Measurements from ENCODE around the gene TGM3. TPM values are rescaled to one million over a fixed set of nuclear protein-coding genes. Genes with fewer than 3 reads are reported as not detected.
"Not testable (repeated sequence)": the region's sequence is repeated elsewhere in the genome, so short reads cannot be mapped to it uniquely, and the experiment has no call there.

The TGM3 gene
- under 1 TPM in 10 of 12 donors, not detected in 2; 0.07 to 0.80 (median 0.21) TPM for polyA plus RNA-seq (ENCODE audit: insufficient read length in 12 of 12)
- long read RNA-seq, donor 1: 0 reads
- long read RNA-seq, donor 2: 0 reads
- long read RNA-seq, donor 3: 0 reads
- long read RNA-seq, donor 4: 0 reads
- long read RNA-seq, donor 5: 0 reads
- long read RNA-seq, donor 6: 0 reads
- long read RNA-seq, donor 7: 0 reads
- long read RNA-seq, donor 8: 0 reads
- long read RNA-seq, donor 9: 0 reads
- long read RNA-seq, donor 10: 0 reads
- long read RNA-seq, donor 11: 0 reads

GRCh38 chr20:2295886-2296515, at the start of gene TGM3:
Gene TGM3 (plus strand): TSS chr20:2296001. CDS start chr20:2296064, 63 bp downstream.
- DNase-seq: no peak

GRCh38 chr20:2246069-2246491, 49.7 kb upstream of the TGM3 start:
- no peak for DNase-seq

- no peak for DNase-seq
These were observed 47.0 kb upstream of the TGM3 start for GRCh38 chr20:2248837-2249236.

GRCh38 chr20:2249935-2250334, 45.9 kb upstream of the TGM3 start:
- no peak for DNase-seq

GRCh38 chr20:2252419-2252997, 43.3 kb upstream of the TGM3 start:
- no peak for DNase-seq

- no peak for DNase-seq
These were observed 42.5 kb upstream of the TGM3 start for GRCh38 chr20:2253256-2253655.

GRCh38 chr20:2254333-2254732, 41.5 kb upstream of the TGM3 start:
- no peak for DNase-seq

- no peak for DNase-seq
These were observed 39.8 kb upstream of the TGM3 start for GRCh38 chr20:2255926-2256531.

- no peak for DNase-seq
These were observed 36.1 kb upstream of the TGM3 start for GRCh38 chr20:2259731-2260130.

- DNase-seq: no peak
These were observed 35.6 kb upstream of the TGM3 start for GRCh38 chr20:2260250-2260649.

GRCh38 chr20:2261046-2261485, 34.7 kb upstream of the TGM3 start:
- no peak for DNase-seq

GRCh38 chr20:2261629-2262028, 34.2 kb upstream of the TGM3 start:
- DNase-seq: no peak

- DNase-seq: no peak
These were observed 31.7 kb upstream of the TGM3 start for GRCh38 chr20:2264118-2264517.

- DNase-seq: not testable (repeated sequence)
These were observed 31.0 kb upstream of the TGM3 start for GRCh38 chr20:2264621-2265374.

GRCh38 chr20:2273634-2274302, 22.0 kb upstream of the TGM3 start:
- DNase-seq: no peak

- no peak for DNase-seq
These were observed 19.8 kb upstream of the TGM3 start for GRCh38 chr20:2276015-2276414.

- DNase-seq: no peak
These were observed 16.5 kb upstream of the TGM3 start for GRCh38 chr20:2279253-2279779.

- DNase-seq: no peak
These were observed 15.7 kb upstream of the TGM3 start for GRCh38 chr20:2280082-2280481.

- DNase-seq: no peak
These were observed 14.2 kb upstream of the TGM3 start for GRCh38 chr20:2281563-2281962.

- no peak for DNase-seq
These were observed 13.6 kb upstream of the TGM3 start for GRCh38 chr20:2282181-2282580.

Data from muscle of arm (tissue), 14 donors.